ENCODE measurements around the gene DLEU7. TPM values are rescaled to one million over a fixed set of nuclear protein-coding genes. Genes with fewer than 3 reads are reported as not detected.

Gene DLEU7
- total RNA-seq, 4 donors from 2014 or later, result 0.11 to 0.13 TPM; not detected in 2

- Histone ChIP-seq H3K4me3 (replicated peaks in 1 of 3) (no peak overlapping the region), H3K4me1 (no peaks in the 10 kb centered on the region), H3K27me3 (no peaks in the 10 kb centered on the region), H3K9me3 (no peaks in the 10 kb centered on the region), H3K27ac (no peak overlapping the region), H3K36me3 (no peaks in the 10 kb centered on the region)
- 90 to 93% methylated on average over 2 of the region's 2 CpGs for WGBS, 2 donors
- intact Hi-C loops (cut with DNase I), result loop anchor here (5.0 kb wide), 1 partner anchor 817 kb away; no protein-coding TSS in a partner anchor
- no peak for DNase-seq
- TF ChIP-seq POLR2A (IDR thresholded peaks at IDR 0.05) (no peak), CTCF (IDR thresholded peaks at IDR 0.05) (no peak)
These were observed 44.6 kb downstream of the DLEU7 start for GRCh38 chr13:50798923-50799322.

DNA sequence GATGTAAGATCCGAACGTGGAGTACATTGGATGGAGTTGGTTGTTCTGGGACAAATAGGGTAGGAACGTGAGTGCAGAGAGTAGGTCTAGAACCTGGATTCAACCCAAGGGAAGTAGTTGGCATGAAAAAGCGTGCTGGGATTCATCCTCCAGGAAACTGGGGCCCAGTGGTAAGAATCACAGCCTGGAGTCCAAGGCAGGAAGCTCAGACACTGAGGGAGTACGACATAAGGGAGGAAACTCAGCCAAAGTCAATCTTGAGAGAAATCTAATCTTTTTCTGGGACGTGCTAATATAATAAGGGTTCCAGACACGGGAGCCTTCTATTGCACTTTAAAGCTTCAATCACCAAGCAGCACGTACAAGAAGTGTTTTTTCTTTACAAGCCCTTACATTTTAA, 46.4 kb downstream of the DLEU7 start:
- intact Hi-C loops (cut with DNase I), result loop anchor here (5.0 kb wide), 1 partner anchor 815 kb away; no protein-coding TSS in a partner anchor
- Histone ChIP-seq H3K27me3 (no peaks in the 10 kb centered on the region), H3K27ac (no peak overlapping the region), H3K36me3 (no peaks in the 10 kb centered on the region), H3K4me1 (no peaks in the 10 kb centered on the region), H3K9me3 (no peaks in the 10 kb centered on the region), H3K4me3 (replicated peaks in 1 of 3) (no peak overlapping the region)
- TF ChIP-seq POLR2A (IDR thresholded peaks at IDR 0.05), result no peak
- no peak for TF ChIP-seq CTCF (IDR thresholded peaks at IDR 0.05)
- 68 to 76% methylated on average over 8 of the region's 8 CpGs for WGBS, 2 donors
- DNase-seq, result no peak

DNA sequence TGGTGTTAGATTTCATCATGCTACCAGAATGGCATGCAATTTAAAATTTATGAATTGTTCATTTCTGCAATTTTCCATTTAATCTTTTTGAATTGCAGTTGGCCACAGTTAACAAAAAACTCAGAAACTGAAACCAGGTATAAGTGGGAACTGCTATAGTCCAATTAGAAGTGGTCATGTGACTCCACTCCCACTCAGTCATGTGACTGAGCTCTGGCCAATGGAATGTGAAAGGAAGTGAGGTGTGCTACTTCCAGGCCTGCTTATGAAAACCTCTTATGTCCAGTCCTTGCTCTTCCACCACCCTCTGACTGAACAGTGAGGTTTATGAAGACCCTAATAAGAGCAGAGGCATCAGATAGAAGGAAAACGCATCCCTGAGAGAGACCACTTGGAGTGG, 47.0 kb downstream of the DLEU7 start:
- no peaks in the 10 kb centered on the region for H3K27me3 ChIP-seq
- no peak overlapping the region for H3K27ac ChIP-seq
- no peaks in the 10 kb centered on the region for H3K36me3 ChIP-seq
- intact Hi-C loops (cut with DNase I), result loop anchor here (5.0 kb wide), 1 partner anchor 814 kb away; no protein-coding TSS in a partner anchor
- H3K9me3 ChIP-seq, result no peaks in the 10 kb centered on the region
- no peak for DNase-seq
- no peaks in the 10 kb centered on the region for H3K4me1 ChIP-seq
- WGBS, 2 donors, result 86 to 93% methylated on average over 1 of the region's 1 CpG
- H3K4me3 ChIP-seq (replicated peaks in 1 of 3), result no peak overlapping the region
- TF ChIP-seq POLR2A (IDR thresholded peaks at IDR 0.05), result no peak
- no peak for TF ChIP-seq CTCF (IDR thresholded peaks at IDR 0.05)

- Histone ChIP-seq H3K27me3 (no peaks in the 10 kb centered on the region), H3K4me1 (no peaks in the 10 kb centered on the region), H3K9me3 (no peaks in the 10 kb centered on the region), H3K27ac (no peak overlapping the region), H3K4me3 (replicated peaks in 1 of 3) (no peak overlapping the region), H3K36me3 (no peaks in the 10 kb centered on the region)
- intact Hi-C loops (cut with DNase I), result no loop called here
- DNase-seq, result no peak
- 98 to 99% methylated on average over 1 of the region's 1 CpG for WGBS, 2 donors
- TF ChIP-seq POLR2A (IDR thresholded peaks at IDR 0.05) (no peak), CTCF (IDR thresholded peaks at IDR 0.05) (no peak)
These were observed 49.3 kb downstream of the DLEU7 start for GRCh38 chr13:50794226-50794625.

DNA sequence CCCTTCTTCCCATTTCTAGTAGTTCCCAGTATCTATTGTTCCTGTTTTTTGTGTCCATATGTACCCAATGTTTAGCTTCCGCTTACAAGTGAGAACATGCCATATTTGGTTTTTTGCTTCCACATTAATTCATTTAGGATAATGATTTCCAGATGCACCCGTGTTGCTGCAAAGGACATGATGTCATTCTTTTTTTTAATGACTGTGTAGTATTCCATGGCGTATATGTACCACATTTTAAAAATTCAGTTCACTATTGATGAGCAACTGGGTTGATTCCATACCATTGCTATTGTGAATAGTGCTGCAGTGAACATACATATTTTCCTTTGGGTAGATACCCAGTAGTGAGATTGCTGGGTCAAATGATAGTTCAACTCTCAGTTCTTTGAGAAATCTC, 50.5 kb downstream of the DLEU7 start:
- intact Hi-C loops (cut with DNase I), result no loop called here
- H3K9me3 ChIP-seq, result no peaks in the 10 kb centered on the region
- H3K4me3 ChIP-seq (replicated peaks in 1 of 3), result no peak overlapping the region
- no peaks in the 10 kb centered on the region for H3K27me3 ChIP-seq
- no peak for DNase-seq
- 58 to 83% methylated on average over 3 of the region's 3 CpGs for WGBS, 2 donors
- TF ChIP-seq CTCF (IDR thresholded peaks at IDR 0.05), result no peak
- no peak for TF ChIP-seq POLR2A (IDR thresholded peaks at IDR 0.05)
- no peaks in the 10 kb centered on the region for H3K4me1 ChIP-seq
- no peaks in the 10 kb centered on the region for H3K36me3 ChIP-seq
- H3K27ac ChIP-seq, result no peak overlapping the region
